Activated CD4-positive, alpha-beta memory T cell treated with anti-CD3 and anti-CD28 coated beads for 36 hours (primary cell): Measurements from ENCODE around the gene AKR7A3. TPM values are rescaled to one million over a fixed set of nuclear protein-coding genes. Genes with fewer than 3 reads are reported as not detected.
A peak's percentile ranks its signal among the peaks of the same experiment; 100 is the strongest.
"Not testable (repeated sequence)": the region's sequence is repeated elsewhere in the genome, so short reads cannot be mapped to it uniquely, and the experiment has no call there.

Source experiments
- CTCF ChIA-PET: fragments of 350-600 bp; sonication (Branson Sonifier 250); formaldehyde crosslinking; loops from one replicate; lab custom pipeline; 2021; ENCODE audit warnings: antibody characterized with exemption, inconsistent platforms; lab: Charles Lee
- POLR2A ChIA-PET: fragments of 350-600 bp; sonication (Branson Sonifier 250); formaldehyde crosslinking; loops from one replicate; lab custom pipeline; 2021; ENCODE audit warnings: antibody characterized with exemption; lab: Charles Lee
- DNase-seq: peaks from one replicate; pipeline ENCODE4 v3.0.0-alpha.2; 2020
- H3K27ac Mint-ChIP-seq: one replicate; pipeline ENCODE4 v1.8.0; 2021; ENCODE audit warnings: mixed read lengths
- H3K27me3 Mint-ChIP-seq: one replicate; pipeline ENCODE4 v1.8.0; 2021; ENCODE audit warnings: mixed read lengths
- H3K36me3 Mint-ChIP-seq: one replicate; pipeline ENCODE4 v1.8.0; 2021; ENCODE audit warnings: mixed read lengths
- H3K4me1 Mint-ChIP-seq: one replicate; pipeline ENCODE4 v1.8.0; 2021; ENCODE audit warnings: low read depth, mixed read lengths
- H3K4me3 Mint-ChIP-seq: one replicate; pipeline ENCODE4 v1.8.0; 2021; ENCODE audit warnings: mild to moderate bottlenecking, mixed read lengths
- H3K9me3 Mint-ChIP-seq: one replicate; pipeline ENCODE4 v1.8.0; 2021; ENCODE audit warnings: mixed read lengths
- intact Hi-C: fragments of 100-400 bp; cut with micrococcal nuclease; formaldehyde crosslinking; loops from one replicate; pipeline ENCODE4 v1.15.1; 2023
- total RNA-seq, 2 experiments: library from RNA; stranded (reverse); gene quantifications; one replicate each; pipeline ENCODE4 v1.2.3, GENCODE V29; 2021

AKR7A3 gene
- under 1 TPM; 0.80 to 0.88 TPM for total RNA-seq

- H3K4me3 Mint-ChIP-seq, result peak within 1 kb of the TSS; percentile 39
- H3K9me3 Mint-ChIP-seq, H3K27me3 Mint-ChIP-seq, H3K36me3 Mint-ChIP-seq, H3K27ac Mint-ChIP-seq, H3K4me1 Mint-ChIP-seq, intact Hi-C loops: not testable (repeated sequence)
- ChIA-PET CTCF (interaction anchor here (0.6 to 1.2 kb wide), 4 partner anchors 23 to 415 kb away, joined by 3 to 6 read pairs (median 4); no protein-coding TSS in a partner anchor), POLR2A (interaction anchor here (1.0 to 1.3 kb wide), 2 partner anchors 31 to 69 kb away, joined by 3 to 4 read pairs; no protein-coding TSS in a partner anchor)
- peak; percentile 76 for DNase-seq
Observed at GRCh38 chr1:19288324-19289241, at the start of gene AKR7A3. AKR7A3 (minus strand) TSS chr1:19288770; CDS start chr1:19288709, 61 bp downstream.

- H3K27ac Mint-ChIP-seq, result no peak overlapping the region
- CTCF ChIA-PET, result interaction anchor here (0.9 kb wide), 1 partner anchor 42 kb away, joined by 6 read pairs; no protein-coding TSS in a partner anchor
Observed at GRCh38 chr1:19338323-19338762, 49.8 kb upstream of the AKR7A3 start.

GRCh38 chr1:19337289-19337688, 48.7 kb upstream of the AKR7A3 start:
- ChIA-PET CTCF (no interaction called here), POLR2A (no interaction called here)
- intact Hi-C loops, result loop anchor here (5.0 kb wide), 1 partner anchor 85 kb away; the partner anchor contains the start of genes EMC1 and MRTO4
- Mint-ChIP-seq H3K4me3 (no peak overlapping the region), H3K4me1 (peaks cover 33% of the 10 kb centered on the region), H3K27ac (peak overlapping the region; percentile 74), H3K9me3 (no peaks in the 10 kb centered on the region), H3K36me3 (peaks cover 14% of the 10 kb centered on the region), H3K27me3 (no peaks in the 10 kb centered on the region)
- no peak for DNase-seq

More at GRCh38 chr1:19338323-19338762, 49.8 kb upstream of the AKR7A3 start:
- POLR2A ChIA-PET, result no interaction called here
- intact Hi-C loops, result loop anchor here (5.0 kb wide), 1 partner anchor 86 kb away; the partner anchor contains the start of genes EMC1 and MRTO4
- Mint-ChIP-seq H3K4me3 (no peak overlapping the region), H3K4me1 (peaks cover 33% of the 10 kb centered on the region), H3K27me3 (no peaks in the 10 kb centered on the region), H3K36me3 (peaks cover 18% of the 10 kb centered on the region), H3K9me3 (no peaks in the 10 kb centered on the region)
- DNase-seq, result no peak

GRCh38 chr1:19336543-19336942, 48.0 kb upstream of the AKR7A3 start:
- no peaks in the 10 kb centered on the region for H3K27me3 Mint-ChIP-seq
- H3K9me3 Mint-ChIP-seq, result no peaks in the 10 kb centered on the region
- intact Hi-C loops, result loop anchor here (5.0 kb wide), 1 partner anchor 84 kb away; the partner anchor contains the start of genes EMC1 and MRTO4
- H3K27ac Mint-ChIP-seq, result peak overlapping the region; percentile 74
- peak; percentile 83 for DNase-seq
- peaks cover 14% of the 10 kb centered on the region for H3K36me3 Mint-ChIP-seq
- POLR2A ChIA-PET, result interaction anchor here (0.6 to 1.0 kb wide), 2 partner anchors 80 to 308 kb away, joined by 3 read pairs; partner anchors contain the start of gene NBL1
- H3K4me1 Mint-ChIP-seq, result peaks cover 33% of the 10 kb centered on the region
- CTCF ChIA-PET, result interaction anchor here (0.9 to 1.0 kb wide), 3 partner anchors 246 to 315 kb away, joined by 3 to 6 read pairs (median 6); no protein-coding TSS in a partner anchor
- H3K4me3 Mint-ChIP-seq, result no peak overlapping the region

GRCh38 chr1:19333587-19334354, 45.2 kb upstream of the AKR7A3 start:
- CTCF ChIA-PET, result interaction anchor here (0.7 to 1.8 kb wide), 2 partner anchors 11 to 248 kb away, joined by 3 to 8 read pairs; no protein-coding TSS in a partner anchor
- H3K36me3 Mint-ChIP-seq, result peaks cover 4% of the 10 kb centered on the region
- H3K27ac Mint-ChIP-seq, result no peak overlapping the region
- no peak for DNase-seq
- POLR2A ChIA-PET, result no interaction called here
- no peak overlapping the region for H3K4me3 Mint-ChIP-seq
- H3K27me3 Mint-ChIP-seq, result no peaks in the 10 kb centered on the region
- intact Hi-C loops, result no loop called here
- peaks cover 30% of the 10 kb centered on the region for H3K4me1 Mint-ChIP-seq
- H3K9me3 Mint-ChIP-seq, result no peaks in the 10 kb centered on the region

- intact Hi-C loops, result no loop called here
- ChIA-PET CTCF (interaction anchor here (1.8 kb wide), 1 partner anchor 12 kb away, joined by 8 read pairs; no protein-coding TSS in a partner anchor), POLR2A (no interaction called here)
- no peak for DNase-seq
- Mint-ChIP-seq H3K9me3 (no peaks in the 10 kb centered on the region), H3K4me3 (no peak overlapping the region), H3K27me3 (no peaks in the 10 kb centered on the region), H3K36me3 (no peaks in the 10 kb centered on the region), H3K27ac (no peak overlapping the region), H3K4me1 (peaks cover 29% of the 10 kb centered on the region)
Observed at GRCh38 chr1:19332832-19333231, 44.3 kb upstream of the AKR7A3 start.

- Mint-ChIP-seq H3K36me3 (peaks cover 3% of the 10 kb centered on the region), H3K4me1 (peaks cover 14% of the 10 kb centered on the region), H3K9me3 (no peaks in the 10 kb centered on the region), H3K27me3 (no peaks in the 10 kb centered on the region), H3K4me3 (no peak overlapping the region), H3K27ac (no peak overlapping the region)
- POLR2A ChIA-PET, result interaction anchor here (1.5 kb wide), 1 partner anchor 15 kb away, joined by 3 read pairs; no protein-coding TSS in a partner anchor
- intact Hi-C loops, result no loop called here
- no peak for DNase-seq
- CTCF ChIA-PET, result interaction anchor here (1.0 to 1.4 kb wide), 3 partner anchors 10 to 204 kb away, joined by 4 to 5 read pairs (median 4); no protein-coding TSS in a partner anchor
Observed at GRCh38 chr1:19331262-19331878, 42.8 kb upstream of the AKR7A3 start.

- ChIA-PET POLR2A (interaction anchor here (1.5 kb wide), 1 partner anchor 15 kb away, joined by 3 read pairs; no protein-coding TSS in a partner anchor), CTCF (interaction anchor here (1.3 kb wide), 1 partner anchor 10 kb away, joined by 6 read pairs; no protein-coding TSS in a partner anchor)
- Mint-ChIP-seq H3K4me1 (peaks cover 7% of the 10 kb centered on the region), H3K4me3 (no peak overlapping the region), H3K27ac (no peak overlapping the region), H3K9me3 (no peaks in the 10 kb centered on the region), H3K36me3 (peaks cover 3% of the 10 kb centered on the region), H3K27me3 (no peaks in the 10 kb centered on the region)
- intact Hi-C loops, result no loop called here
- no peak for DNase-seq
Observed at GRCh38 chr1:19330449-19331135, 42.0 kb upstream of the AKR7A3 start.

GRCh38 chr1:19329611-19330010, 41.0 kb upstream of the AKR7A3 start:
- no peak overlapping the region for H3K4me3 Mint-ChIP-seq

GRCh38 chr1:19329188-19329587, 40.6 kb upstream of the AKR7A3 start:
- intact Hi-C loops, result no loop called here
- no peak overlapping the region for H3K27ac Mint-ChIP-seq
- H3K4me3 Mint-ChIP-seq, result no peak overlapping the region
- DNase-seq, result no peak
- H3K9me3 Mint-ChIP-seq, result no peaks in the 10 kb centered on the region
- peaks cover 3% of the 10 kb centered on the region for H3K36me3 Mint-ChIP-seq
- POLR2A ChIA-PET, result no interaction called here
- H3K4me1 Mint-ChIP-seq, result peaks cover 4% of the 10 kb centered on the region
- CTCF ChIA-PET, result interaction anchor here (1.0 to 1.3 kb wide), 2 partner anchors 12 to 253 kb away, joined by 3 to 6 read pairs; no protein-coding TSS in a partner anchor
- no peaks in the 10 kb centered on the region for H3K27me3 Mint-ChIP-seq

More at GRCh38 chr1:19329611-19330010, 41.0 kb upstream of the AKR7A3 start:
- peaks cover 4% of the 10 kb centered on the region for H3K4me1 Mint-ChIP-seq
- ChIA-PET POLR2A (no interaction called here), CTCF (interaction anchor here (1.0 to 1.3 kb wide), 2 partner anchors 11 to 252 kb away, joined by 3 to 6 read pairs; no protein-coding TSS in a partner anchor)
- intact Hi-C loops, result no loop called here
- peaks cover 3% of the 10 kb centered on the region for H3K36me3 Mint-ChIP-seq
- no peaks in the 10 kb centered on the region for H3K27me3 Mint-ChIP-seq
- H3K27ac Mint-ChIP-seq, result no peak overlapping the region
- no peaks in the 10 kb centered on the region for H3K9me3 Mint-ChIP-seq
- DNase-seq, result no peak
